GM06990 (cell line): ENCODE results near the gene EIF3A.

Source experiments
- DNase-seq: peaks from one replicate; pipeline ENCODE4 v3.0.0-alpha.2; 2011; ENCODE audit not compliant: insufficient read length; ENCODE audit errors: extremely low read depth
- H3K27me3 ChIP-seq: replicated peaks from 2 replicates; pipeline ENCODE4 v1.6.0; 2011; ENCODE audit warnings: low read length; ENCODE audit not compliant: control insufficient read depth, insufficient read depth
- H3K36me3 ChIP-seq: 2 replicates; pipeline ENCODE4 v1.5.1; 2011; ENCODE audit warnings: low read length; ENCODE audit not compliant: control insufficient read depth, insufficient read depth
- H3K4me3 ChIP-seq: replicated peaks from 2 replicates; pipeline ENCODE4 v1.5.1; 2011; ENCODE audit warnings: low read depth, mild to moderate bottlenecking, control low read depth, low read length
- CTCF ChIP-seq: IDR thresholded peaks from 2 replicates; pipeline ENCODE4 v1.5.1; 2011; ENCODE audit warnings: low read length, control low read depth, mild to moderate bottlenecking, inconsistent platforms; ENCODE audit not compliant: insufficient read depth, poor library complexity, severe bottlenecking

Gene EIF3A

GRCh38 chr10:118994321-118994720, 86.3 kb downstream of the EIF3A start:
- no peaks in the 10 kb centered on the region for H3K36me3 ChIP-seq
- H3K27me3 ChIP-seq, result no peaks in the 10 kb centered on the region; the same call in 1 of the 2 replicates
- DNase-seq, result no peak
- TF ChIP-seq CTCF, result no peak
- H3K4me3 ChIP-seq, result no peak overlapping the region

GRCh38 chr10:118993214-118993613, 87.4 kb downstream of the EIF3A start:
- H3K27me3 ChIP-seq, result no peaks in the 10 kb centered on the region; the same call in 1 of the 2 replicates
- no peak for DNase-seq
- TF ChIP-seq CTCF, result no peak
- no peak overlapping the region for H3K4me3 ChIP-seq
- H3K36me3 ChIP-seq, result no peaks in the 10 kb centered on the region

- no peak for DNase-seq
- no peak overlapping the region for H3K4me3 ChIP-seq
- no peaks in the 10 kb centered on the region; the same call in 1 of the 2 replicates for H3K27me3 ChIP-seq
- TF ChIP-seq CTCF, result no peak
- no peaks in the 10 kb centered on the region for H3K36me3 ChIP-seq
Measured at GRCh38 chr10:118992496-118992895, 88.1 kb downstream of the EIF3A start.

GRCh38 chr10:118990326-118990725, 90.3 kb downstream of the EIF3A start:
- H3K4me3 ChIP-seq, result no peak overlapping the region
- H3K36me3 ChIP-seq, result no peaks in the 10 kb centered on the region
- no peak for TF ChIP-seq CTCF

GRCh38 chr10:118986815-118987790, 93.5 kb downstream of the EIF3A start:
- Histone ChIP-seq H3K36me3 (no peaks in the 10 kb centered on the region), H3K27me3 (no peaks in the 10 kb centered on the region; the same call in 1 of the 2 replicates), H3K4me3 (no peak overlapping the region)
- no peak for TF ChIP-seq CTCF
- no peak for DNase-seq

More at GRCh38 chr10:118990326-118990725, 90.3 kb downstream of the EIF3A start:
- DNase-seq, result no peak
- H3K27me3 ChIP-seq, result no peaks in the 10 kb centered on the region; the same call in 1 of the 2 replicates
